NCI-H2029 treated with DMSO at 0.1 percent for 48 hours (cell line): Measurements from ENCODE around the gene ODC1.

Source experiments
- DNase-seq: peaks from one replicate; lab custom pipeline; 2025; lab: John Stamatoyannopoulos, UW

ODC1 gene

GRCh38 chr2:10433947-10434885 lies 13.9 kb downstream of the ODC1 start:
- DNase-seq: no peak

GRCh38 chr2:10433264-10433946 lies 14.7 kb downstream of the ODC1 start:
- no peak for DNase-seq

GRCh38 chr2:10432311-10433181 lies 15.6 kb downstream of the ODC1 start:
- no peak for DNase-seq

GRCh38 chr2:10431797-10432196 lies 16.3 kb downstream of the ODC1 start:
- no peak for DNase-seq

GRCh38 chr2:10430886-10431622 lies 17.1 kb downstream of the ODC1 start:
- no peak for DNase-seq

- no peak for DNase-seq
These were observed 19.2 kb downstream of the ODC1 start for GRCh38 chr2:10428924-10429323.

GRCh38 chr2:10428355-10428754 lies 19.8 kb downstream of the ODC1 start:
- no peak for DNase-seq

- DNase-seq: no peak
These were observed 20.5 kb downstream of the ODC1 start for GRCh38 chr2:10427618-10427949.

GRCh38 chr2:10426726-10427617 lies 21.2 kb downstream of the ODC1 start:
- DNase-seq: no peak

GRCh38 chr2:10425699-10426098 lies 22.4 kb downstream of the ODC1 start:
- no peak for DNase-seq

GRCh38 chr2:10424916-10425505 lies 23.1 kb downstream of the ODC1 start:
- no peak for DNase-seq

- DNase-seq: no peak
These were observed 24.1 kb downstream of the ODC1 start for GRCh38 chr2:10424051-10424450.

- DNase-seq: no peak
These were observed 24.7 kb downstream of the ODC1 start for GRCh38 chr2:10423400-10423774.

GRCh38 chr2:10422732-10423399 lies 25.3 kb downstream of the ODC1 start:
- DNase-seq: no peak

- DNase-seq: no peak
These were observed 25.9 kb downstream of the ODC1 start for GRCh38 chr2:10422251-10422650.

- no peak for DNase-seq
These were observed 28.4 kb downstream of the ODC1 start for GRCh38 chr2:10419553-10420257.

- DNase-seq: no peak
These were observed 30.4 kb downstream of the ODC1 start for GRCh38 chr2:10417551-10418335.

- no peak for DNase-seq
These were observed 32.5 kb downstream of the ODC1 start for GRCh38 chr2:10415640-10416039.
